Erythroblast (primary cell): Measurements from ENCODE around the gene RRBP1.

Source experiments
- GATA1 ChIP-seq: IDR thresholded peaks from 2 replicates; pipeline ENCODE4 v1.6.1; 2011; ENCODE audit warnings: low read depth, mild to moderate bottlenecking, control low read depth, low read length, moderate library complexity
- POLR2A ChIP-seq: IDR thresholded peaks from 2 replicates; pipeline ENCODE4 v1.6.1; 2011; ENCODE audit warnings: mild to moderate bottlenecking, low read length

GRCh38 chr20:17657898-17658647 is 24.0 kb downstream of the RRBP1 start:
- TF ChIP-seq POLR2A (no peak), GATA1 (no peak)
